T47D (cell line): ENCODE results near the gene SPECC1.
"Not testable (repeated sequence)": the region's sequence is repeated elsewhere in the genome, so short reads cannot be mapped to it uniquely, and the experiment has no call there.

ENCODE experiments used
- DNase-seq, 2 experiments: peaks; one replicate each; pipeline versions ENCODE4 v3.0.0 to v3.0.0-alpha.2; 2011 to 2012; ENCODE audit warnings: low read depth in 1 of 2, low spot score in 1 of 2
- JUND ChIP-seq: IDR thresholded peaks from 2 replicates; pipeline ENCODE4 v1.6.1; 2012; ENCODE audit warnings: low read depth
- in situ Hi-C: cut with HindIII; loops from 2 replicates; pipeline ENCODE4 v1.10.0; 2016; ENCODE audit warnings: low sequenced_read_pairs, low pct_unique_long_range_greater_than_20kb

The SPECC1 gene

DNA sequence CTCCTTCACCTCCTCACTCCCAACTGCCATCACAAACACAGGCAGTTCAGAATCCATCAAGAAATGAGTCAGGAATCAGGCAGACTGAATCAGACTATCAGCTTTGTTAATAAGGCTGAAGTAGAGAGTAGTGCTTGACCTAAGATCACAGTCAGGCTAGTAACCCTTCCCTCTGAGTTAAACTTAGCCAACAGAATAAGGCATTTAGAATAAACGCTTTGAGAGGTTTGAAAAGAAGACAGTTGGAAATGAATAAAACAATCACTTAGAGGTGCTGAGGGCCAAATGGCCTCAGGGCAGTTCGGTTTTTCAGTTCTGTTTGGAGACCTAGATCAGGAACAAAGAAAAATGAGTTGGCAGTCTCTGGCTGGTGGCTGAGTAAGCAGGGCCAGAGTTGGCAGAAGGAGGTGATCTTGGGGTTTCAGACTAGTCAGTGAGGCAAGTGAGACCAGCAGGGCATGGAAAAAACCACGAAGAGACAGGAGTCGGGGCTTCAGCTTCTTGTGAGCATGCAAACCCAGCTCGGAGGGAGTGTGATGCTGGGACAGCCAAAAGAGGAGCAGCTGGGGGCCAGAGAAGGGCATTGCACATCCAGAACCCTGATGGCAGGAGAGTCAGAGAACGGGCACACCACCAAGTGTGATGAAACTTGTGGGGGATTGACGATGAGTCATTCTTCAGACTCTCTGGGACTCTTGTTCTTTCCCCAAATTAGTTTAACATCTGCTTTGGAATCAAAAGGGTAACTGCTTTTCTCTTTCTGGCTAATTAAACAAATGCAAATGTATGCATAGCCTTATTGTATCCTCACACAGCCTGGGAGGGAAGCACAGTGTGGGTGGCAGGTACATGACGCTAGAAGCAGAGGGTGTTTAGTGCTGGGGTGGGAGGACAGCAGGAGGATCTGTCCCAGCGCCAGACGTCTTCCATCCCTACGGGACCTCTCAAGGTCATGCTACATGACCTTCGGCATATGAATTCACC lies 54.8 kb downstream of the SPECC1 start:
- no peak for TF ChIP-seq JUND
- peak in 1 of 2 experiments; percentile 23 for DNase-seq
- in situ Hi-C loops, result no loop called here

DNA sequence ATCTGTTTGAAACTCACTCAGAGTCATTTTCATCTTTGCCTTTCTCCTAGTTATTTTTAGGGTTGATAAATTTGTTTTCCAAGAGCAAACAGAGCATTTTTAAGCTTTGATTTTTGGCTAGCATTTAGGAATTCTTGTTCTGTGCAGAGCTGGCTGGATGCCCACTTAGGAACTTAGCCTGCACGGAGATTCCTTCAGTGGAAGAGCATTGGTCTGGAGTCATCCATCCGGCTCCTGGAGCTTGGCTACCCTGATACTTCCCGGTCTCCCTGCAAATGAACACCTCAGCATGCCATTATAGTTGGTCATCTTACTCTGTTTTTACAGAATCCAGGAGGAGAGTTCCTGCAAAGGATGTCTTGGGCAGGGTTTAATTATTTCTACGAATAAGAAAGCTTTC lies 57.1 kb downstream of the SPECC1 start:
- no peak for TF ChIP-seq JUND
- DNase-seq, result peak in 1 of 2 experiments; percentile 36
- in situ Hi-C loops, result no loop called here

DNA sequence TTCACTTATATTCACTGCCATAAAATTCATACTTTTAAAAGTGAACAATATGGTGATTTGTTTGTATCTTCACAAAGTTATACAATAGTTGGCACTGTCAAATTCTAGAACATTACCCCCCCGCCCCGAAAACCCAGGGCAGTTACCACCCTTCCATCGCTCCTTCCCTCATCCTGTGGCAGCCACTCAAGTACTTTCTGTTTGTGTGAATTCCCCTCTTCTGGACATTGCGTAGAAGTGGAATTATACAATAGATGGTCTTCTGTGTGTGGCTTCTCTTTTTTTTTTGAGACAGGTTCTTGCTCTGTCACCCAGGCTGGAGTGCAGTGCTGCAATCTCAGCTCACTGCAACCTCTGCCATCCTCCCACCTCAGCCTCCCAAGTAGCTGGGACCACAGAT lies 58.6 kb downstream of the SPECC1 start:
- DNase-seq, result no peak
- in situ Hi-C loops, result no loop called here
- no peak for TF ChIP-seq JUND

DNA sequence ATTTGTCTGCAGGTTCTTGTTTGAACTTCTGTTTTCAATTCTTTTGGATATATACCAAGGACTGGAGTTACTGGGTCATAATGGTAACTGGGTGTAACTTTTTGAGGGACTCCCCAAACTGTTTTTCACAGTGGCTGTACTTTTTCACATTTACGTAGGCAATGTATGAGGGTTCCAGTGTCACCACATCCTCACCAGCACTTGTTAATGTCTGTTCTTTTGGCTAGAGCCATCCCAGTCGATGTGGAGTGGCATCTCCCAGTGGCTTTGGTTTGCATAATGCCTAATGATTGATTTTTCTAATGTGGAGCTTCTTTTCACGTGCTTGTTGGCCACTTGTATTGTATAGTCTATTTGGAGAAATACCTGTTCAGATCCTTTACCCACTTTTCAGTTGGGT lies 59.3 kb downstream of the SPECC1 start:
- TF ChIP-seq JUND, result no peak
- in situ Hi-C loops, result no loop called here
- no peak for DNase-seq

DNA sequence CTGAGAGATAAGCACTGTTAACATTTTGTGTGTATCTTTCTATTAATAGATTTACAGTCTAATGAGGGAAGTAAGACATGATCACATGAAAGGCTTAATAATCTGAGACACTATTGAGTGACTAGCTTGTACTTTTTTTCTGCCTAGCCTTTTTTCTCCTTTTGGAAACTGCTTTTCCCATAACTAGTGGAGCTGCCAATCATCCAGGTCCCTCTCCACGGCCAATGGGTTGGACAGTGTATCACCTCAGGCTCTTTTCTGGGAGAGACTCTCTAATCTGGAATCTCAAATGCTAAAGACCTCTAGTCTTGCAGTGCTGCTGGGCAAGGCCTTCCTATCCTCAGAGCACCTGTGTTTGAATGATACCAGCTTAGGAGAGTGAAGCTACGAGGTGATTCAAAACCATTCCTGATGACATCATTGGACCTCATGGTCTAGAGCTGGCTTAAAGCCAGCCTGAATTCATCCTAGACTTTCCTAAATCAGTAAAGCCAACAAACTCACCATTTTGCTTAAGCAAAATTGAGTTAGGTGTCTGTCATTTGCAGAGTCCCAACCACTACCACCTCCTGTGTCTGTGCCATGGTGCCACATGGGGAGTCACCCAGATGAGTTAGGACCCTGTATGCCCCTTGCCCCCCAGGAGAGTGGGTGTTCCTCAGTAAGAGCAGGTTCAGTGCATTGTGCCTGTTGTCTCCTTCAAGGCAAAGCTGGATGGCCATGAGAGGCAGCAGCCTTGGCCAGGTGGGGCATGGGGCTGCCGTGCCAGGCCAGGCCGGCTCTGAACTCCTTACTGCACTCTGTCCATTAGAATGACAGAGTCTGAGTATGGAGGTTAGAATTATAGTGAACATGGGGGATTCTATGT lies 62.9 kb downstream of the SPECC1 start:
- no peak for DNase-seq
- in situ Hi-C loops, result no loop called here
- no peak for TF ChIP-seq JUND

DNA sequence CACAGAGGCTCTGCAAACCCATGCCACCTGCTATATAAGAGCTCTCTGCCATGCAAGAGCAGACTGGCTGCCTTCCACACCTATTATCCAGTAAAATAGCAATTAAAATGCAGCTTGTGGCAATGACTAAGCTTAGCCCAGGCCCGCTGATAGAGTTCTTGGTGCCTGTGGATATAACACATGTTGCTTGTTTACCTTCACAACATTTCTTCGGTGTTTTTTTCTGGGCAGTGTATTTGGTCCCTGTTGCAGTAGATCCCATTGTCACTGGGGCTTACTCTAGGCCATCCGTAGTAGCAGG lies 63.5 kb downstream of the SPECC1 start:
- in situ Hi-C loops, result no loop called here
- TF ChIP-seq JUND, result no peak
- DNase-seq, result no peak

DNA sequence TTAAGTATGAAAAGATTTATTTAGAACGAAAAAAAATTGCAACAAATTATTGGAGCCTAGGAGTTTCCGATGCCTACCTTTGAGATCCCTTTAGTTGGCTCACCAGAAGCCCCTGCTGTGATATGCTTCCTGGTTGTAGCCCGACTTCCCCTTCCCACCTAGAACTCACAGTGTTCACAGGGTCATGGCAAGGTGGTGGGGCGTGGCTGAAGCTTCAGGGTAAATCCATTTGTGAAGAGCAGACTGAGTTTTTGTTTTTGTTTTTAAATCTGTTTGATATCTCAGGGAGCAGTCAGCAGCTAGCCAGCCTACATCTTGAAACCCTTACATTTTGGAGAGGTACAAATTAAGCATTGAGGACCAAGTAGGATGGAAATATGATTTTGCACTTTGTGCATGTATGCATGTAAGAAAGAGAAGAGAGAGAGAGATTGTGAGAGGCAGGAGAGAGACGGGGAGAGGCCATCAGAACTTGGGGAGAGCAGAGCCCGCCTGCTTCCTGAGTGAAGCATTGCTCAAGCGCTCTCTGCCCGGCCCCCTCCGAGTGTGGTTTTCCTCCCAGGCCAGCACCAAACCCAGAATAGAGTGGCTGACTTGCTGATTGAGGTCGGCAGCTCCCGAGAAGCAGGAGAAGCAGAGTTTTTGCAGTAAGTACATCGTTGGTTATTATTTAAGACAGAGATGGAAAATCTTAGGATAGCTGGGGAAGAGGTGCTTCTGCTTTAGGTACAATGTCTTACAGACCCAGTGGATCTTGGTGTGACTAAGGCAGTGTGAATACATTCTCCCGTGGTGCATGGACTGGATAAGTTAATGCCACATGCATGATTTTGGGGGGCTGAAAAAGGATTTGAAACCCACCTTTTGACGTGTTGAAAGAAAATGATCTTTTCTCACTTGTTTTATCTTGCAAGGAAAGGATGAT lies 64.2 kb downstream of the SPECC1 start:
- DNase-seq, result no peak
- in situ Hi-C loops, result no loop called here
- no peak for TF ChIP-seq JUND

DNA sequence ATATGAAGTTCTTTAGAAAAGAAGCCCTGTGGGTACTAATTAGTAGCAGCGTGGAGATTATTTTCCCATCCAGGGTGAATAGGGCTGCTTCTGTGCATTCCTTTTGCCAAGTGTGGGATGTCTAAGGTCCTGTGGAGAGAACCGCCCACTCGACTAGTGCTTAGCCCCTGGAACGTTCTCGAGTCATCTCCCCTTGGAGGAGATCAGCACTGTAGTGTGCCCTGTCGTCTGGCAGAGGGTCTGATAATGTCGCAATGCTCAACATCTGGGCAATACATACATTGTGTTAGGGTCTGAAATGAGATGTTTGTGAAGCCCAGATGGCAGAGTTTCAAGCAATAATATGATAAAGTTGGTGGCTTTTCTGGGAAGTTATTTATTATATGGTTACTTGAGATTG lies 64.8 kb downstream of the SPECC1 start:
- no peak for TF ChIP-seq JUND
- in situ Hi-C loops, result no loop called here
- no peak for DNase-seq

DNA sequence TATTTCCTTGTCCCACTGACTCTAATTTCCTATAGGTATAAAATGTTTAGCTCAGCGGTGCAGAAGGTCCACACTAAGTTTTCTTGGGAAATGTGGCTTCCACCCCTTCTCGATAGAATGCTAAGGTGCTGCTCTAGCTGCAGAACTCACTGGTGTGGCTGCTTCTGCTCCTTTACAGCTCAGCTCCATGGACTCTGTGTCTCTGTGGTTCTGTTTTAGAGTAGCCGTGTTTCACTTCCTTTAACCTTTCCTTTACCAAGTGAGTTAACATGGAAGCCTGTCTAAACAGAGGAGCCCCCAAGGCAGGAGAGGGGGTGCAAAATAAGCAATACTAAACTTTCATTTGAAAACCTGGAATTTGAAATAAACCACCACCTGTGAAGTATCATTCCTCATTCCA lies 65.3 kb downstream of the SPECC1 start:
- in situ Hi-C loops, result no loop called here
- no peak for DNase-seq
- TF ChIP-seq JUND, result no peak

DNA sequence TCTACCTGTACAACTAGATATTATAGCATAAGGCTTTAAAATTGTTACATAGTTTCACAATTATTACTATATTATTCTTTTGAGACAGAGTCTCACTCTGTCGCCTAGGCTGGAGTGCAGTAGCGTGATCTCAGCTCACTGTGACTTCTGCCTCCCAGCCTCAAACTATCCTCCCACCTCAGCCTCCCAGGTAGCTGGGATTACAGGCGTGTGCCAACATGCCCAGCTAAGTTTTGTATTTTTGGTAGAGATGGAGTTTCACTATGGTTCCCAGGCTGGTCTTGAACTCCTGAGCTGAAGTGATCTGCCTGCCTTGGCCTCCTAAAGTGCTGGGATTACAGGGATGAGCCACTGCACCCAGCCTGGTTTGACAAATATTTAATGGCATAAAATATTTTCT lies 67.0 kb downstream of the SPECC1 start:
- in situ Hi-C loops, DNase-seq: not testable (repeated sequence)

DNA sequence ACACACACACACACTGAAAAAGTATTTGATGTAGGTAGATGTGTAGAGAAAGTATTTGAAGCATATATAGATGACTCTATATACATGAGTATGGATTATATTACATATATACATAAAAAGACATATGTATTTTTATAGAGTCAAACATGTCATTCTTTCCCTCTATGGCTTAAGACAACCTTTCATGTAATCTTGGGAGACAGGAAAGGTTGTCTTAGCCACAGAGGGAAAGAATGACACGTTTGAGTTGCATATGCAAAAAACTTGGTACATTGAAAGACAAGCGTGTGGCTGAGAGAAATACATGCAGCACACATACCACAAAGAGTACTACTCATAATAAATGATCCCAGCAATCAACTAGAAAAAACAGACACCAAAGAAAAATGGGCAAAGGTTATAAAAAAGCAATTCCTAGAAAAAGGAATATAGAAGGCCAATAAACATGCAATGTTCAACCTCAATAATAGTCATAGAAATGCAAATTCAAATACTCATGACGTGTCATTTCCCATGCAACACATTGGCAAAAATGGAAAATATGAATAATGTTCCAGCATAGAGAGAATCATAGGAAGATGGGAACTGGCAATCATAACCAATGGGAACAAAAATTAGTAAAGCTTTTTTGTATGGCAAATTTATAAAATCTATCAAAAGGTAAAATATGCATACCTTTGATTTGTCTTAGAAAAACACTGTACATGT lies 69.0 kb downstream of the SPECC1 start:
- TF ChIP-seq JUND, result no peak
- in situ Hi-C loops, result no loop called here
- no peak for DNase-seq

DNA sequence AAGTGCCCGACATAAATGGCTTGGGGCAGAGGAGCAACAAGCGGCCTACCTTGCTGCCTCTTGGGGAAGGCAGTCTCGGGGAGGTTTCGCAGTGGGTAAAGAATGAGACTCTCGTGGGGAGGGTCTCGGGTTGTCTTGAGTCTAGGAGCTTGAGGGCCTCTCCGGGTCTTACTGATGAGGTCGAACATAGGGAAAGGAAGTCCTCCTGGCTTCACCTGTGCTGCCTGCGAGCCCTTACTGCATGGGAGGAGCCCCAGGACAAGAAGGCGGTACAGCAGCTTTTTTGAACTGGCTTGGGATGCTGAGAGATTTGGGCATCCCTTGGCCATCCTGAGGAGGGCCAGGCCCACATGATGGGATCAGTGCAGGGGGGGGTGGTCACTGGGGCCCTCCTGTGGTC lies 71.4 kb downstream of the SPECC1 start:
- DNase-seq, result no peak
- TF ChIP-seq JUND, result no peak
- in situ Hi-C loops, result no loop called here
